Measurements from ENCODE around the gene BAHCC1. TPM values are rescaled to one million over a fixed set of nuclear protein-coding genes. Genes with fewer than 3 reads are reported as not detected.

BAHCC1 gene
- total RNA-seq, 1 donor from 2014 or later: 9.9 TPM

GRCh38 chr17:81383504-81384421, 11.5 kb upstream of the BAHCC1 start:
- DNase-seq (ENCODE audit: missing footprints) (peak; percentile 66), ATAC-seq (no peak)
- intact Hi-C loops (cut with DNase I): no loop called here

- ATAC-seq (no peak), DNase-seq (ENCODE audit: missing footprints) (peak; percentile 17)
- intact Hi-C loops (cut with DNase I): loop anchor here (5.0 kb wide), 1 partner anchor 78 kb away; no protein-coding TSS in a partner anchor
These were observed 10.3 kb upstream of the BAHCC1 start for GRCh38 chr17:81384929-81385319.

GRCh38 chr17:81385320-81386111, 9.7 kb upstream of the BAHCC1 start:
- ATAC-seq (no peak), DNase-seq (ENCODE audit: missing footprints) (peak; percentile 59)
- intact Hi-C loops (cut with DNase I): loop anchor here (2.0 to 5.0 kb wide), 2 partner anchors 78 to 93 kb away; no protein-coding TSS in a partner anchor

- ATAC-seq (no peak), DNase-seq (ENCODE audit: missing footprints) (no peak)
- intact Hi-C loops (cut with DNase I): loop anchor here (2.0 to 5.0 kb wide), 2 partner anchors 79 to 93 kb away; no protein-coding TSS in a partner anchor
These were observed 9.1 kb upstream of the BAHCC1 start for GRCh38 chr17:81386141-81386645.

DNA sequence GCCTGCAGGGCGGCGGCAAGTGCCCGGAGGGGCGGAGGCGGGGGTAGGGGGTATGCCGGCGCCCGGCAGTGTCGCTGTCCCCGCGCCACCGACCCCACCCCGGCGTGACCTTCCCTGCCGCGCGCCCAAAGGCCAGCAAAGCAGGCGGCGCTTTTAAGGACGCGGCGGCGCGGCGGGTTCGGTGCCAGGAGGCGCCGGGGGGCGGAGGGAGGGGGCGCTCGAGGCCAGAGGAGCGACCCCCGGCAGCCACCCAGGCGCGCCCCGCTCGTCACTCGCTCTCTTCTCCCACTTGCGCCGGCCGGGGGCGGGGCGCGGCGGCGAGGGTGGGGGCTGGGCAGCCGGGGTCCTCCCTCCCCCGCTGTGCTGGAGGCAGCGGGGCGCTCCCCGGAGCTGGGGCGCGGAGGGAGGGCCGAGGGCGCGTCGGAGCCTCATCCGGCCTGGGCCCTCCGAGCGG, 8.6 kb upstream of the BAHCC1 start:
- DNase-seq (ENCODE audit: missing footprints) (peak; percentile 80), ATAC-seq (peak; percentile 58)
- intact Hi-C loops (cut with DNase I): loop anchor here (2.0 to 5.0 kb wide), 2 partner anchors 79 to 94 kb away; no protein-coding TSS in a partner anchor

DNA sequence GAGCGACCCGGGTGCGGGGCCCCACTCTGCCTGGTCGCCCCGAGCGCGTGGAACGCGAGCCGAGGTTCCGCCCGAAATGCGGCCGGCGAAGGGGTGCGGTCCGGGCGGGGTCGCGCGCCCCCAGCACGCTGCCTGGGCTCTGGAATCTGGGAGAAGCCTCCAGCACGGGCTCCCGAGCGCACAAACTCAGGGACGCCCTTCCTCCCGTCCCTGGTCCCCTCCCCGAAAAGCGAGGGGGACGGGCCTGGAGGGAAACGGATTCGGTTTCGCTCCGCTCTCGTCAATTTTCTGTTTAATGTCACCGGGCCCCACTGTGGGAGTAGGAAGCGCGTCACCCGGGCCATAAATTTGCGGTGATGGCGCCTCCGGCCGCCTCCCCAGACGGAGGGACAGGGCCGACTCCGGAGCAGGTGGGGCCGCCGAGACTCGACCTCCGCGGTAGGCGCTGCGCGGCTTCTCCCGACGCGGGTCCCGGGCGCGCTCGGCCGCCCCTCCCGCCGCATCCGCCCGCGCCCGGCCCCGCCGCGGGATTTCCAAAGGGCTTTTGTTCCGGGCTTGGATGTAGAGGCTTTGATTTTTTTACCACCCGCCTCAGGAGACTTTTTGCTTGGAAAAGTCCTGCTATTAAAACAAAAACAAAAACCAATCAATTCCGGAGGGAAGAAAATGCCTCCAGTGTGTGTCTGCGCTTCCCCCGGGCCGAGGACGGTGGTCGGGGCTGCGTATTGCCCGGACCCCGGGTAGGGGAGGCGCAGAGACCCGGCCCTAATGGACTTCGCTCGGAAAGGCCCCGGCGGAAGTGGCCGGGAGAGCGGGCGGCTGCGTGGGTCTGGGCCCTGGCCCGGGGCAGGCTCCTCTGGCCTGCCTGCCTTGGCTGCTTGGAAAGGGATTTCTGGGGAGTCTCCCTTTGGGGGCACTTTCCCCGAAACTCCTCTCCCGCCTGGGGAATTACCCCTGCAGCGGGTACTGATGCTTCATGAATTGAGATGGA, 7.9 kb upstream of the BAHCC1 start:
- ATAC-seq (peak; percentile 44), DNase-seq (ENCODE audit: missing footprints) (peak; percentile 80)
- intact Hi-C loops (cut with DNase I): loop anchor here (2.0 to 5.0 kb wide), 2 partner anchors 80 to 95 kb away; no protein-coding TSS in a partner anchor

DNA sequence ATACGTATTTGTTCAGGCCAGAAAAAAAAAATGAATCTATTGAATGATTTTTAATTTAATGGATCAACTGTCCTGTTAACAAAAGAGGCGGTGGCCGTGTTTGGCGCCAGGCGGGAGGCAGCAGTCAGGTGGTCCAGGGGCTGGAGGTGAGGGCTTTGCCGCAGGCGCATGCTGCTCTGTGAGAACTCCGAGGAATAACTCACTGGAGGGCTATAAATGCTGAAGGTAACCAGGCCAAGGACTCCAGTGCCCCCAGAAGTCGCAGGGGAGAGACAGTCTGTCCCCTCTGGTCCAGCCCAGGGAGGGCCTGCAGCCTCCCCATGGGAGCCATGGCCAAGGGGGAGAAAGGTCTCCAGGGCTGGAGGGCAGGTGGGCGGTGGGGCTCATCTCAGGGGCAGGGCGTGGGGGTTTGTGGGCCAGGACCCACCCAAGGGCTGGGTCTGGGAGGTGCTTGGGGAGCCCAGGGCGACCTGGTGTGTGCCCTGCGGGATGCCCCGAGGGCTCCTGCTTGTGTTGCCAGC, 7.1 kb upstream of the BAHCC1 start:
- intact Hi-C loops (cut with DNase I): loop anchor here (5.0 kb wide), 1 partner anchor 81 kb away; no protein-coding TSS in a partner anchor
- ATAC-seq: no peak

GRCh38 chr17:81388612-81389367, 6.5 kb upstream of the BAHCC1 start:
- ATAC-seq (no peak), DNase-seq (ENCODE audit: missing footprints) (peak; percentile 63)
- intact Hi-C loops (cut with DNase I): loop anchor here (5.0 kb wide), 1 partner anchor 81 kb away; no protein-coding TSS in a partner anchor

More for the DNA sequence above, 7.1 kb upstream of the BAHCC1 start:
- peak; percentile 50 for DNase-seq (ENCODE audit: missing footprints)

DNA sequence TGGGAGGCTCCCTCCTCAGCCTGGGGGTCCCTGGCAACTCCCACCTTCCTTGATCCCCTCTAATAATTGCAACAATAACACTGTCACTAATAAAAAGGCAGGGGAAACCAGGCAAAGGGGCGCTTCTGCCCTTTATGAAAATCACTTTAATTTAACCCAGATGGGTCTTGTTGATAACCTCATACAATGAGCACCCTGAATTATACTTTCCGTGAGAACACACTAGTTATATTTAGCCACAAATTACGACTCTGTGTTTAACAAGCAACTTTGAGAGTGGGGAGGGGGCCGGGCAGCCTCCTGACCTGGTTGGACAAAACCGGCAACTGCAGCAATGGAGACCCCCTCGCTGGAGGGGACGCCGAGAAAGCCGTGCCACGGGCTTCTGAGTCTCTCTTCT, 5.7 kb upstream of the BAHCC1 start:
- intact Hi-C loops (cut with DNase I): loop anchor here (5.0 kb wide), 1 partner anchor 82 kb away; no protein-coding TSS in a partner anchor
- peak; percentile 46 for DNase-seq (ENCODE audit: missing footprints)
- no peak for ATAC-seq

GRCh38 chr17:81390029-81390872, 5.0 kb upstream of the BAHCC1 start:
- intact Hi-C loops (cut with DNase I): no loop called here
- DNase-seq (ENCODE audit: missing footprints) (peak; percentile 47), ATAC-seq (no peak)

- ATAC-seq: no peak
- no peak for DNase-seq (ENCODE audit: missing footprints)
- intact Hi-C loops (cut with DNase I): no loop called here
These were observed 4.4 kb upstream of the BAHCC1 start for GRCh38 chr17:81390873-81391255.

DNA sequence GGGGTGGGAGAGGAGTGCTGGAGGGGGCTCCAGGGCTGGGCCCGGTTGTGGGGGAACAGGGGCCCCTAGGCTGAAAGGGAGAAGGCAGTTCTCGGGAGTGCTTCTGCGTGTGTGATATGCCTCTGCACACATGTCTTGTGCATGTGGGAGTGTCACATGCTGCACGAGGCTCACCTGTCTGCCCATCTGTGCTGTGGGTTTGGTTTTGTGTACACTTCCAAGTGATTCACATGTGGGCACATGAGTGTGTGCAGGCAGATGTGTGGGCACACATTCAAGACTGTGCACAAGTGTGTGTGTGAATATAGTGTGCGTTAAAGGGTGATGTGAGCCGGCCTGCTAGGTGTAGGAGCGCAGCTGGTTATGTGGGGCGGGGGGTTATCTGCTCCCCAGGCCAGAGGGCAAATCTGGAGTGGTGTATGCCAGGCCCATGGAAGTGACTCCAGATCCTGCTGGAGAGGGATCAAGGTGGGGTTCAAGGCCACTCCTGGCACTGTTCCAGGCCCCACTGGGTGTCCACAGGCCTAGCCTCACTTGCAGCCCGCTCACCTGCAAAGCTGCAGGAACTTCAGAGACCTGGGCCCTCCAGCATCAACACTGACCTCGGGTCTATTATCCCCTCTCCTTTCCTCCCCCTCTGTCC, 3.8 kb upstream of the BAHCC1 start:
- intact Hi-C loops (cut with DNase I): no loop called here
- DNase-seq (ENCODE audit: missing footprints): peak; percentile 65
- ATAC-seq: no peak

GRCh38 chr17:81391936-81392908, 3.0 kb upstream of the BAHCC1 start:
- intact Hi-C loops (cut with DNase I): no loop called here
- DNase-seq (ENCODE audit: missing footprints): peak; percentile 79
- no peak for ATAC-seq

- intact Hi-C loops (cut with DNase I): no loop called here
- ATAC-seq: no peak
- peak; percentile 61 for DNase-seq (ENCODE audit: missing footprints)
These were observed 2.2 kb upstream of the BAHCC1 start for GRCh38 chr17:81392909-81393654.
